K562 (cell line): Measurements from ENCODE around the gene CEP20. TPM values are rescaled to one million over a fixed set of nuclear protein-coding genes. Genes with fewer than 3 reads are reported as not detected.

Experiments
- ARID2 ChIP-seq: fragments of 450-650 bp; IDR thresholded peaks from 2 replicates; pipeline ENCODE4 v1.6.1; 2017; ENCODE audit warnings: antibody characterized with exemption, mild to moderate bottlenecking
- CHD7 ChIP-seq: fragments of 200-600 bp; sonication (generic); IDR thresholded peaks from one replicate; pipeline ENCODE4 v1.6.1; 2012; ENCODE audit warnings: mild to moderate bottlenecking, low read depth, low read length, inconsistent platforms
- ELF1 ChIP-seq: fragments of 200-800 bp; sonication (Bioruptor generic); IDR thresholded peaks from 2 replicates; pipeline ENCODE4 v1.6.1; 2016; ENCODE audit warnings: missing genetic modification characterization, missing compliant biosample characterization
- FOXK1 ChIP-seq: sonication (generic); formaldehyde crosslinking; IDR thresholded peaks from 2 replicates; pipeline ENCODE4 v1.8.0; 2022; ENCODE audit warnings: missing genetic modification reagents, mild to moderate bottlenecking, borderline replicate concordance
- MYBL2 ChIP-seq, 2 experiments: fragments of 450-650 bp in 1 of 2; sonication (generic) in 1 of 2; formaldehyde crosslinking in 1 of 2; IDR thresholded peaks; 2 replicates each; pipeline versions ENCODE4 v1.6.1 to v1.8.1; 2017 to 2022; ENCODE audit warnings: borderline replicate concordance in 1 of 2, inconsistent platforms in 1 of 2, low read depth in 1 of 2, mild to moderate bottlenecking in 1 of 2, missing genetic modification reagents in 1 of 2, moderate library complexity in 1 of 2
- RREB1 ChIP-seq: fragments of 250-450 bp; sonication (Bioruptor Pico); IDR thresholded peaks from 2 replicates; pipeline ENCODE4 v1.4.0; 2020
- SETDB1 ChIP-seq: IDR thresholded peaks from one replicate; pipeline ENCODE4 v1.6.1; 2012; ENCODE audit warnings: low read length, control low read depth, inconsistent platforms
- SIX5 ChIP-seq, 2 experiments: IDR thresholded peaks; 2 replicates each; pipeline ENCODE4 v1.6.1; 2011; ENCODE audit warnings: low read length in 2 of 2, borderline replicate concordance in 1 of 2, low read depth in 1 of 2, mild to moderate bottlenecking in 1 of 2, moderate library complexity in 1 of 2; ENCODE audit not compliant: insufficient read depth in 1 of 2
- polyA plus RNA-seq, 8 experiments: library from polyadenylated mRNA; depleted of rRNA in 4 of 8; stranded (reverse) in 5 of 8; unstranded in 3 of 8; fragments of >200 nt; fragmentation: Nextera tagmentation in 2 of 8; fragmentation: Illumina TruSeq in 1 of 8; extraction: Ambion mirVana in 2 of 8; extraction: Trizol in 1 of 8; gene quantifications; 2 replicates each; pipeline versions ENCODE4 v1.2.1 to v1.2.3, GENCODE V29; 2011 to 2014; ENCODE audit warnings: inconsistent platforms in 1 of 8, missing spikeins in 1 of 8
- total RNA-seq, 7 experiments: library from RNA; depleted of rRNA in 6 of 7; stranded (reverse); fragments of >200 nt in 6 of 7; fragmentation: Illumina TruSeq in 2 of 7; extraction: Trizol in 2 of 7; gene quantifications; 2 replicates each; pipeline versions ENCODE4 v1.2.1 to v1.2.3, GENCODE V29; 2011 to 2021; ENCODE audit warnings: low replicate concordance in 1 of 7

CEP20 gene
- total and polyA plus RNA-seq, 9 of the 15 experiments (the other 6 are each of a cell fraction or from before 2014, with no cell fraction given), result 41.3 to 150 (median 104) TPM

GRCh38 chr16:15888072-15888976 lies at the start of gene CEP20 (continued):
- TF ChIP-seq CHD7 (no peak), ARID2 (no peak), ELF1 (tag) (peak; percentile 84), SIX5 (IDR thresholded peaks at IDR 0.05; ENCODE audit: borderline replicate concordance in 1 of 2, insufficient read depth in 1 of 2, low read depth in 1 of 2, low read length in 2 of 2) (peak; percentile 10 to 17; a peak in 1 of 4 replicates), MYBL2 (IDR thresholded peaks at IDR 0.05; ENCODE audit: low read depth) (peak; percentile 67), MYBL2 (CRISPR knock-in tag; IDR thresholded peaks at IDR 0.05; ENCODE audit: borderline replicate concordance) (no peak), SETDB1 (no peak), RREB1 (CRISPR knock-in tag) (no peak), FOXK1 (no peak)
